ENCODE results near the gene CA5A.
A peak's percentile ranks its signal among the peaks of the same experiment; 100 is the strongest.
"Not testable (repeated sequence)": the region's sequence is repeated elsewhere in the genome, so short reads cannot be mapped to it uniquely, and the experiment has no call there.

Gene CA5A

DNA sequence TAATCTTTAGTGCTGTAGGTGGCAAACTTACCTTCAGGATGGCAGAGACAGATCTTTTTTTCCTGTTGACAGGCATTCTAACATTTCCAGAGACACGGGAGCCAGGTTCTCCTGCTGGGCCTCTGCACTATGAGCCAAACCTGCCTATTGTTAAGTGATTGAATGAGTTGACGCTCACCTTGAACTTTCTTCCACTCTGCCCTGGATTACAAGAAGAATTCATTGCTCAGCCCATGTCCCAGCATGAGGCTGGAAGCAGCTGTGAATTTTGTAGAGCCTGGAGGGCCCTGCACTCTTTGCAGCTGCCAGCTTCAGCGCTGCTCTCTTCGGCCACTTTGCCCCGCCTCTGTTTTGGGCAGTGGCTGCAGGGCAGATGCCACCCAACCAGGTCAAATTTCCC is 57.6 kb downstream of the CA5A start:
- Histone ChIP-seq H3K4me3 (ENCODE audit: low read length) (no peak overlapping the region), H3K27ac (ENCODE audit: low read length) (no peak overlapping the region), H3K9ac (ENCODE audit: low read length) (no peak overlapping the region), H3K4me1 (ENCODE audit: low read length) (peaks cover 55% of the 10 kb centered on the region), H3K79me2 (ENCODE audit: low read length) (no peaks in the 10 kb centered on the region), H3K36me3 (replicated peaks; ENCODE audit: low read depth, low read length) (no peaks in the 10 kb centered on the region), H3K4me2 (ENCODE audit: low read length) (no peak overlapping the region), H2AFZ (ENCODE audit: low read depth, low read length) (no peak overlapping the region), H3K27me3 (ENCODE audit: low read depth, low read length) (peaks cover 53% of the 10 kb centered on the region), H4K20me1 (ENCODE audit: insufficient read depth, low read length) (no peaks in the 10 kb centered on the region), H3K9me3 (ENCODE audit: insufficient read depth, low read length) (no peaks in the 10 kb centered on the region)
- no peak for TF ChIP-seq EZH2phosphoT487 (IDR thresholded peaks at IDR 0.05; ENCODE audit: low read depth)
- TF ChIP-seq, protein P1, sequence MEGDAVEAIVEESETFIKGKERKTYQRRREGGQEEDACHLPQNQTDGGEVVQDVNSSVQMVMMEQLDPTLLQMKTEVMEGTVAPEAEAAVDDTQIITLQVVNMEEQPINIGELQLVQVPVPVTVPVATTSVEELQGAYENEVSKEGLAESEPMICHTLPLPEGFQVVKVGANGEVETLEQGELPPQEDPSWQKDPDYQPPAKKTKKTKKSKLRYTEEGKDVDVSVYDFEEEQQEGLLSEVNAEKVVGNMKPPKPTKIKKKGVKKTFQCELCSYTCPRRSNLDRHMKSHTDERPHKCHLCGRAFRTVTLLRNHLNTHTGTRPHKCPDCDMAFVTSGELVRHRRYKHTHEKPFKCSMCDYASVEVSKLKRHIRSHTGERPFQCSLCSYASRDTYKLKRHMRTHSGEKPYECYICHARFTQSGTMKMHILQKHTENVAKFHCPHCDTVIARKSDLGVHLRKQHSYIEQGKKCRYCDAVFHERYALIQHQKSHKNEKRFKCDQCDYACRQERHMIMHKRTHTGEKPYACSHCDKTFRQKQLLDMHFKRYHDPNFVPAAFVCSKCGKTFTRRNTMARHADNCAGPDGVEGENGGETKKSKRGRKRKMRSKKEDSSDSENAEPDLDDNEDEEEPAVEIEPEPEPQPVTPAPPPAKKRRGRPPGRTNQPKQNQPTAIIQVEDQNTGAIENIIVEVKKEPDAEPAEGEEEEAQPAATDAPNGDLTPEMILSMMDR (IDR thresholded peaks at IDR 0.05; ENCODE audit: low read depth, low read length): no peak

DNA sequence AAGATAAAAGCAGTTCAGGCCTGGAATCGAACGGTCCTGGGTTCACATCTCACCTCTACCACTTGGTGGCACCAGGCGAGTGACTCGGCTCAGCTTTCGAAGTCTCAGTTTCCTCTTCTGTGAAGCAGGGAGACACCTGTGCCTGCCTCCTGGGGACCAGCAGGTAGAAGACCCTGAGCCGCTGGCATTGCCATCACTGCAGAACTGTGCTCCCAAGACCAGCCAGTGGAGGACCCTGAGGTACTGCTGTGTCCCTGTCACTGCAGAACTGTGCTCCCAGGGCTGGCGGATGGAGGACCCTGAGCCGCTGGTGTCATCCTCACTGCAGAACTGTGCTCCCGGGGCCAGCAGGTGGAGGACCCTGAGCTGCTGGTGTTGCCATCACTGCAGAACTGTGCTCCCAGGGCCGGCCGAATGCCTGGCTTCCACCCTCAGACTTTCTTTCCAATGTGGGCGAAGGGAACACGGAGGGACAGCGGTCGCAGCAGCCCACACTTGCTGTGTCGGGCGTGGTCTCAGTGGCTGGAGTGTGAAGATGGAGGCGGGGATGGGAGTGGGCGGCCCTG is 58.3 kb downstream of the CA5A start:
- Histone ChIP-seq H3K79me2 (ENCODE audit: low read length) (no peaks in the 10 kb centered on the region), H3K4me1 (ENCODE audit: low read length) (peaks cover 55% of the 10 kb centered on the region), H3K27ac (ENCODE audit: low read length) (no peak overlapping the region), H3K4me2 (ENCODE audit: low read length) (peak overlapping the region; percentile 41), H4K20me1 (ENCODE audit: insufficient read depth, low read length) (no peaks in the 10 kb centered on the region), H3K27me3 (ENCODE audit: low read depth, low read length) (peaks cover 53% of the 10 kb centered on the region), H2AFZ (ENCODE audit: low read depth, low read length) (no peak overlapping the region), H3K9ac (ENCODE audit: low read length) (no peak overlapping the region), H3K36me3 (replicated peaks; ENCODE audit: low read depth, low read length) (no peaks in the 10 kb centered on the region), H3K9me3 (ENCODE audit: insufficient read depth, low read length) (no peaks in the 10 kb centered on the region), H3K4me3 (ENCODE audit: low read length) (no peak overlapping the region)
- TF ChIP-seq, protein P1 (IDR thresholded peaks at IDR 0.05; ENCODE audit: low read depth, low read length): peak; percentile 62
- no peak for TF ChIP-seq EZH2phosphoT487 (IDR thresholded peaks at IDR 0.05; ENCODE audit: low read depth)

DNA sequence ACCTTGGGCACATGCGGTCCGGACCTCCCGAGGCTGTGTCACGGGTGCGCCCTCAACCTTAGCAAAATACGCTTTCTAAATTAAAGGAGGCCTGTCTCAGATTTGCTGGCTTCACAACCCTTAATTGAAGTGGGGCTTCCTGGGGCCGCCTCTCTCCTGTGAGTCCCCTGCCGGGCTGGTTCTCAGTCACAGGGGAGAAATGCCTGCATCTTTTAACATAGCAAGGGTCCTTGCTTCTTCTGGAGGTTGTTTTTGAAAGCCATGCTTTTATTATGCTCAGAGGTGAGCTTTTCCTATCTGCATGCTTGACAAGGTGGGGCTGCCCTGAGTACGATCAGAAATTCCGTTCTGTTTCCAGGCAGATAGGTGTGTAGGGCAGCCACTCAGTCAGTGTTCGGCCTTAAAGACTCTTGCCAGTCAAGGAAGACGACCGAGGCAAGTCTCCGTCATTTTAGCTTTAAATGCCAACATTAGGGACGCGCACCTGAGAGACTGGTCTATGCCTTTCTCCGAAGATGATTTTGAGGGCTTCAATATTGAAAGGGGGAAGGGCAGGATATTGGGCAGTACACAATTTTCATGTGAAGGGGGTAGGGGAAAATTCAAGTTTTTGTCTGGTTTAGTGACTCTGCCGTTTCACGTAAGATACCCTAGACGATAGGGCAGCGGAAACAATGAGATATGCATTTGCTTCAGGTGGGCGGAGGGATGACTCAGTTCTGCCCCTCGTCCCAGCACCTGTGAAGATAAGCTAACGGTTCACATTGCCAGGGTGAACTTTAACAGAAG is 61.5 kb downstream of the CA5A start:
- Histone ChIP-seq H3K36me3 (replicated peaks; ENCODE audit: low read depth, low read length) (no peaks in the 10 kb centered on the region), H3K27me3 (ENCODE audit: low read depth, low read length) (peaks cover 30% of the 10 kb centered on the region), H3K9ac (ENCODE audit: low read length) (peak overlapping the region; percentile 53), H3K4me1 (ENCODE audit: low read length) (peaks cover 58% of the 10 kb centered on the region), H3K4me3 (ENCODE audit: low read length) (peak overlapping the region; percentile 70), H3K79me2 (ENCODE audit: low read length) (no peaks in the 10 kb centered on the region), H3K9me3 (ENCODE audit: insufficient read depth, low read length) (no peaks in the 10 kb centered on the region), H4K20me1 (ENCODE audit: insufficient read depth, low read length) (no peaks in the 10 kb centered on the region), H2AFZ (ENCODE audit: low read depth, low read length) (peak overlapping the region; percentile 50), H3K4me2 (ENCODE audit: low read length) (peak overlapping the region; percentile 92), H3K27ac (ENCODE audit: low read length) (peak overlapping the region; percentile 39)
- no peak for TF ChIP-seq EZH2phosphoT487 (IDR thresholded peaks at IDR 0.05; ENCODE audit: low read depth)
- TF ChIP-seq, protein P1 (IDR thresholded peaks at IDR 0.05; ENCODE audit: low read depth, low read length): no peak

DNA sequence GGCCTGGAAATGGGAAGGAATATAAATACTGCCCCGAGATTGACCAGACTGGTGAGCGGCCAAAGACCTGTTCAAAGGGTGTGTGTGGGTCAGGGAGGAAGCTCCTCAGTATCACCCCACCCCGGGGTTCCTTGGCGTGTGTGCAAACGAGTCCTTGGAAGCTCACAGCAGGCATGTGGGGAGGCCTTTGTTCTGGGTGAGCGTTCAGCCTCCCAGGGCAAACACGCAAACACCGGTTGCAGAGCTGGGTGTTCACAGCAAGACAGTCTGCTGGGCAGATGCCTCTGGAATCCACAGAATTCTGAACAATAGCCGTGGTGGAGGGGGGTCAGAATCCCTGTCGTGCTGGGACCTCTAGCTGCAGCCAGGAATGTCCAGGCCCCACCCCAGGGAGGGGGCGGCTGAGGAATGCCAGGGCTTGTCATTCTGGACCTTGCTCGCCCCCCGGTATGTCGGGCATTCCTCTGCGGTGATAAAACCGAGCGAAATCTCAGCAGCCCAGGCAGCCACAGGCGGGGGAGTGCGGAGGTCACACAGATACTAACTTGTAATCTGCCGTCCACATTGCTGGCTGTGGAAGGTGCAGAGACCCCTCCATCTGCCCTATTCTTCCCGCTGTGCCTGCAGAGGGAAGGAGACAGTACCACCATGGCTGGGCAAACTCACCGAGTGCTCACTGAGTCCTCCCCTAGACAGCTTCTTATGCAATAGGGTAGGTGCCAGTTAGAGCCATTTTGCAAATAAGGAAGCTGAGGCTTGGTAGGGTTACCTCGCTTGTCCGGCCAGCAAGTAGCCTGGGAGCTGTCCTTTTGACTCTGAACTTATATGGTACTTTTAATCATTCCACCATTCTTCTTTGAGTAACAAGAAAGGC is 65.7 kb downstream of the CA5A start:
- Histone ChIP-seq H4K20me1 (ENCODE audit: insufficient read depth, low read length) (peaks cover 18% of the 10 kb centered on the region), H3K27ac (ENCODE audit: low read length) (peak overlapping the region; percentile 49), H3K4me1 (ENCODE audit: low read length) (peaks cover 52% of the 10 kb centered on the region), H3K9ac (ENCODE audit: low read length) (peak overlapping the region; percentile 44), H3K79me2 (ENCODE audit: low read length) (peaks cover 36% of the 10 kb centered on the region), H3K4me2 (ENCODE audit: low read length) (peak overlapping the region; percentile 47; the same call in 1 of the 2 replicates)
- H3K27me3 ChIP-seq (ENCODE audit: low read depth, low read length); H2AFZ ChIP-seq (ENCODE audit: low read depth, low read length); H3K4me3 ChIP-seq (ENCODE audit: low read length); H3K36me3 ChIP-seq (replicated peaks; ENCODE audit: low read depth, low read length); H3K9me3 ChIP-seq (ENCODE audit: insufficient read depth, low read length): not testable (repeated sequence)

DNA sequence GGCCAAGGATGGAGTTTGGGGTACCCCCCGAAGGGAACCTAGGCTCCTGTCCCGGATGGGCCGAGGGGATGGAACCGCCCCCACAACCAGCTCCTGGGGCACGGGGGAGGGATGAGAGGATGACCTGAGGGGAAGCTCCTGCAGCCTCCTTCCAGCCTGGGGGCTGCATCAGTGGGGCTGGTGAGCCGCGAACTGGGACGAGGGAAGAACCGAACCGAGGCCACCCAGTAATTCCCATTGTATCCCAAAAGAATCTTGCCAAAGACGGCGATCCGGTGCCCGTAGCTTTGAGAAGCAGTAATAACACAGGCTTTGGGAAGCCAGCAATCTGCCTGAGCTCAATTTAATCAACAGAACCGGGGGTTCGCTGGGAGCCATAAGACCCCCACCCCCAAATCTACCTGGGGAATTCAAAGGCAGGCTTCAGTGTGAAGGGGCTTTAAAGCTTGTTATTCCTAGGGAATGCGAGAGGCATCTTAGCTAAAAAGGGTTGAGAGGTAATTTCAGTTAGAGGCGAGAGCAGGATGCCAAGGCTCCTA is 66.4 kb downstream of the CA5A start:
- Histone ChIP-seq H3K4me1 (ENCODE audit: low read length) (peaks cover 48% of the 10 kb centered on the region), H3K4me2 (ENCODE audit: low read length) (peak overlapping the region; percentile 54), H3K79me2 (ENCODE audit: low read length) (peaks cover 43% of the 10 kb centered on the region), H3K4me3 (ENCODE audit: low read length) (peak overlapping the region; percentile 56; the same call in 1 of the 2 replicates), H4K20me1 (ENCODE audit: insufficient read depth, low read length) (peaks cover 23% of the 10 kb centered on the region)
- not testable (repeated sequence) for H3K36me3 ChIP-seq (replicated peaks; ENCODE audit: low read depth, low read length); H3K9ac ChIP-seq (ENCODE audit: low read length); H2AFZ ChIP-seq (ENCODE audit: low read depth, low read length); H3K27me3 ChIP-seq (ENCODE audit: low read depth, low read length); H3K27ac ChIP-seq (ENCODE audit: low read length); H3K9me3 ChIP-seq (ENCODE audit: insufficient read depth, low read length)

DNA sequence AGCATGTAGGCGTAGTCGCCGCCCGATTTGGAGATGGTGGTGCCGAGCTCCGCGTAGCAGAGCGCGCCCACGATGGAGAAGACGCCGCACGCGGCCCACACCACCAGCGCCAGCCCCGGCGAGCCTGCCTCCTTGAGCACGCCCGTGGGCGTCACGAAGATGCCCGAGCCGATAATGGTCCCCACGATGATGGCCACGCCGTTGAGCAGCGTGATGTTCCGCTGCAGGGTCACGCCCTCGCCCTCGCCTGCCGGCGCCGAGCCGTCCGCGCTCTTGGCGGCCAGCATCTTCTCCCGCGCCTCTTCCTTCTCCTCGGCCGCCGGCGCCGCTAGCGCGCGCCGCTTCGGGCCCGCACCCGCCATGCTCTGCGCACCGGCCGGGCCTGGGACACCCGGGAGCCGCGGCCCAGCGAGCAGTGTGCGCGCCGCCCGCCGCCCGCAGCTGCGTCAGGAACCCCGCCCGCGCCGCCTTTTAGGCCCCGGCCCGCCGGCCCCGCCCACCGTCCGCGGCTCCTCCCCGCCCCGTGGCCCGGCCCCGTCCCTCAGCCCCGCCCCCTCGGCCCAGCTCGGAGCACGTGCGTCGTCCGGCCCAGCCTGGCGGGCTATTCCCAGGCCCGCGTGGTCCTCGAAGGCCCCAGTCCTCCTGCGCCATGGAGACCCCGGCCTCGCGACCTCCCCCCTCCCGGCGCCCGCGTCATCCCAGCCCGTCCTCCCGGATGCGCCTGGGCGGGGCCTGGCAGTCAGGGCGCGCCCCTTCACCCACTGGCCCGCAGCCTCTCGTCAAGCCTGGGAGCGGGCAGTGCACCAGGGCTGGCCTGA is 67.1 kb downstream of the CA5A start, which contains the start of gene SLC7A5:
TSS of gene SLC7A5 (minus strand) at position 447 of the 818 bp plus-strand sequence. CDS start at position 362, 85 bp downstream.
- not testable (repeated sequence) for H3K27me3 ChIP-seq (ENCODE audit: low read depth, low read length); H2AFZ ChIP-seq (ENCODE audit: low read depth, low read length); H3K9me3 ChIP-seq (ENCODE audit: insufficient read depth, low read length); H3K36me3 ChIP-seq (replicated peaks; ENCODE audit: low read depth, low read length)
- Histone ChIP-seq H3K4me1 (ENCODE audit: low read length) (peaks cover 45% of the 10 kb centered on the region), H3K27ac (ENCODE audit: low read length) (peak within 1 kb of the TSS; percentile 68), H4K20me1 (ENCODE audit: insufficient read depth, low read length) (peaks cover 30% of the 10 kb centered on the region), H3K9ac (ENCODE audit: low read length) (peak within 1 kb of the TSS; percentile 81), H3K79me2 (ENCODE audit: low read length) (peaks cover 50% of the 10 kb centered on the region), H3K4me2 (ENCODE audit: low read length) (peak within 1 kb of the TSS; percentile 89), H3K4me3 (ENCODE audit: low read length) (peak within 1 kb of the TSS; percentile 91)

Data from OCI-LY3 (cell line).